ENCODE results near the gene RPS27. TPM values are rescaled to one million over a fixed set of nuclear protein-coding genes. Genes with fewer than 3 reads are reported as not detected.

Gene RPS27
- total and polyA plus RNA-seq, 4 donors, result 452 to 3,145 (median 1,349) TPM

GRCh38 chr1:153961421-153961820, 29.1 kb upstream of the RPS27 start:
- TF ChIP-seq FOXA1 (IDR thresholded peaks at IDR 0.05) (no peak), RXRA (IDR thresholded peaks at IDR 0.05) (no peak), ZBTB33 (IDR thresholded peaks at IDR 0.05) (no peak), FOXA2 (IDR thresholded peaks at IDR 0.05) (no peak), SP1 (IDR thresholded peaks at IDR 0.05) (no peak), RAD21 (IDR thresholded peaks at IDR 0.05) (no peak), GABPA (IDR thresholded peaks at IDR 0.05 in 1 of 2, conservative IDR thresholded peaks at IDR 0.05 in 1 of 2) (no peak), NR2F2 (IDR thresholded peaks at IDR 0.05) (no peak), JUND (IDR thresholded peaks at IDR 0.05) (no peak), HNF4A (conservative IDR thresholded peaks at IDR 0.05) (no peak)
- TF ChIP-seq, protein P1, sequence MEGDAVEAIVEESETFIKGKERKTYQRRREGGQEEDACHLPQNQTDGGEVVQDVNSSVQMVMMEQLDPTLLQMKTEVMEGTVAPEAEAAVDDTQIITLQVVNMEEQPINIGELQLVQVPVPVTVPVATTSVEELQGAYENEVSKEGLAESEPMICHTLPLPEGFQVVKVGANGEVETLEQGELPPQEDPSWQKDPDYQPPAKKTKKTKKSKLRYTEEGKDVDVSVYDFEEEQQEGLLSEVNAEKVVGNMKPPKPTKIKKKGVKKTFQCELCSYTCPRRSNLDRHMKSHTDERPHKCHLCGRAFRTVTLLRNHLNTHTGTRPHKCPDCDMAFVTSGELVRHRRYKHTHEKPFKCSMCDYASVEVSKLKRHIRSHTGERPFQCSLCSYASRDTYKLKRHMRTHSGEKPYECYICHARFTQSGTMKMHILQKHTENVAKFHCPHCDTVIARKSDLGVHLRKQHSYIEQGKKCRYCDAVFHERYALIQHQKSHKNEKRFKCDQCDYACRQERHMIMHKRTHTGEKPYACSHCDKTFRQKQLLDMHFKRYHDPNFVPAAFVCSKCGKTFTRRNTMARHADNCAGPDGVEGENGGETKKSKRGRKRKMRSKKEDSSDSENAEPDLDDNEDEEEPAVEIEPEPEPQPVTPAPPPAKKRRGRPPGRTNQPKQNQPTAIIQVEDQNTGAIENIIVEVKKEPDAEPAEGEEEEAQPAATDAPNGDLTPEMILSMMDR (IDR thresholded peaks at IDR 0.05; ENCODE audit: low read depth, low read length, missing input control), result no peak
- TF ChIP-seq, protein P2, sequence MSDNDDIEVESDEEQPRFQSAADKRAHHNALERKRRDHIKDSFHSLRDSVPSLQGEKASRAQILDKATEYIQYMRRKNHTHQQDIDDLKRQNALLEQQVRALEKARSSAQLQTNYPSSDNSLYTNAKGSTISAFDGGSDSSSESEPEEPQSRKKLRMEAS (IDR thresholded peaks at IDR 0.05), result no peak
- no peaks in the 10 kb centered on the region for H3K27me3 ChIP-seq (ENCODE audit: control insufficient read depth in 4 of 4, insufficient read depth in 4 of 4, low read length in 3 of 4)
- peaks cover 0 to 8% (median 1%) of the 10 kb centered on the region in 4 donors for H3K36me3 ChIP-seq (ENCODE audit: control insufficient read depth in 4 of 4, insufficient read depth in 3 of 4, low read depth in 1 of 4, low read length in 3 of 4)
- no peaks in the 10 kb centered on the region for H3K9me3 ChIP-seq (ENCODE audit: control insufficient read depth in 4 of 4, low read length in 3 of 4)
- peaks cover 12 to 52% (median 41%) of the 10 kb centered on the region in 4 donors for H3K4me1 ChIP-seq (ENCODE audit: control insufficient read depth in 4 of 4, insufficient read depth in 4 of 4, low read length in 3 of 4)
- no peak for DNase-seq (ENCODE audit: low spot score)
- WGBS, result 77% methylated on average over 4 of the region's 4 CpGs
- no peak overlapping the region for H3K9ac ChIP-seq (ENCODE audit: low read depth in 1 of 2, low read length in 2 of 2)
- no peak overlapping the region for H3K4me3 ChIP-seq (ENCODE audit: low read depth in 1 of 3, low read length in 3 of 3)
- H3K27ac ChIP-seq (ENCODE audit: low read depth in 1 of 2, low read length in 2 of 2), result no peak overlapping the region

- Histone ChIP-seq H3K27me3 (ENCODE audit: control insufficient read depth in 4 of 4, insufficient read depth in 4 of 4, low read length in 3 of 4) (no peaks in the 10 kb centered on the region), H3K9ac (ENCODE audit: low read depth in 1 of 2, low read length in 2 of 2) (peak overlapping the region; percentile 77 to 78), H3K36me3 (ENCODE audit: control insufficient read depth in 4 of 4, insufficient read depth in 3 of 4, low read depth in 1 of 4, low read length in 3 of 4) (peaks cover 0 to 8% (median 1%) of the 10 kb centered on the region in 4 donors), H3K27ac (ENCODE audit: low read depth in 1 of 2, low read length in 2 of 2) (peak overlapping the region; percentile 94 to 95), H3K4me1 (ENCODE audit: control insufficient read depth in 4 of 4, insufficient read depth in 4 of 4, low read length in 3 of 4) (peaks cover 7 to 44% (median 35%) of the 10 kb centered on the region in 4 donors), H3K4me3 (ENCODE audit: low read depth in 1 of 3, low read length in 3 of 3) (peak overlapping the region; percentile 45 to 71 (median 69)), H3K9me3 (ENCODE audit: control insufficient read depth in 4 of 4, low read length in 3 of 4) (no peaks in the 10 kb centered on the region)
- DNase-seq (ENCODE audit: low spot score), result no peak
- WGBS, result 62% methylated on average over 16 of the region's 16 CpGs
- TF ChIP-seq FOXA1 (IDR thresholded peaks at IDR 0.05), result no peak
- TF ChIP-seq FOXA2 (IDR thresholded peaks at IDR 0.05), result no peak
- TF ChIP-seq NR2F2 (IDR thresholded peaks at IDR 0.05), result no peak
- TF ChIP-seq, protein P3, sequence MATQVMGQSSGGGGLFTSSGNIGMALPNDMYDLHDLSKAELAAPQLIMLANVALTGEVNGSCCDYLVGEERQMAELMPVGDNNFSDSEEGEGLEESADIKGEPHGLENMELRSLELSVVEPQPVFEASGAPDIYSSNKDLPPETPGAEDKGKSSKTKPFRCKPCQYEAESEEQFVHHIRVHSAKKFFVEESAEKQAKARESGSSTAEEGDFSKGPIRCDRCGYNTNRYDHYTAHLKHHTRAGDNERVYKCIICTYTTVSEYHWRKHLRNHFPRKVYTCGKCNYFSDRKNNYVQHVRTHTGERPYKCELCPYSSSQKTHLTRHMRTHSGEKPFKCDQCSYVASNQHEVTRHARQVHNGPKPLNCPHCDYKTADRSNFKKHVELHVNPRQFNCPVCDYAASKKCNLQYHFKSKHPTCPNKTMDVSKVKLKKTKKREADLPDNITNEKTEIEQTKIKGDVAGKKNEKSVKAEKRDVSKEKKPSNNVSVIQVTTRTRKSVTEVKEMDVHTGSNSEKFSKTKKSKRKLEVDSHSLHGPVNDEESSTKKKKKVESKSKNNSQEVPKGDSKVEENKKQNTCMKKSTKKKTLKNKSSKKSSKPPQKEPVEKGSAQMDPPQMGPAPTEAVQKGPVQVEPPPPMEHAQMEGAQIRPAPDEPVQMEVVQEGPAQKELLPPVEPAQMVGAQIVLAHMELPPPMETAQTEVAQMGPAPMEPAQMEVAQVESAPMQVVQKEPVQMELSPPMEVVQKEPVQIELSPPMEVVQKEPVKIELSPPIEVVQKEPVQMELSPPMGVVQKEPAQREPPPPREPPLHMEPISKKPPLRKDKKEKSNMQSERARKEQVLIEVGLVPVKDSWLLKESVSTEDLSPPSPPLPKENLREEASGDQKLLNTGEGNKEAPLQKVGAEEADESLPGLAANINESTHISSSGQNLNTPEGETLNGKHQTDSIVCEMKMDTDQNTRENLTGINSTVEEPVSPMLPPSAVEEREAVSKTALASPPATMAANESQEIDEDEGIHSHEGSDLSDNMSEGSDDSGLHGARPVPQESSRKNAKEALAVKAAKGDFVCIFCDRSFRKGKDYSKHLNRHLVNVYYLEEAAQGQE (IDR thresholded peaks at IDR 0.05), result no peak
- TF ChIP-seq JUND (IDR thresholded peaks at IDR 0.05), result peak in 1 of 2 donors; percentile 72
Measured at GRCh38 chr1:153962088-153963029, 28.2 kb upstream of the RPS27 start.

Measured in liver (tissue), 9 donors.